ENCODE measurements around the gene C20orf202.
A peak's percentile ranks its signal among the peaks of the same experiment; 100 is the strongest.
"Not testable (repeated sequence)": the region's sequence is repeated elsewhere in the genome, so short reads cannot be mapped to it uniquely, and the experiment has no call there.

Gene C20orf202

DNA sequence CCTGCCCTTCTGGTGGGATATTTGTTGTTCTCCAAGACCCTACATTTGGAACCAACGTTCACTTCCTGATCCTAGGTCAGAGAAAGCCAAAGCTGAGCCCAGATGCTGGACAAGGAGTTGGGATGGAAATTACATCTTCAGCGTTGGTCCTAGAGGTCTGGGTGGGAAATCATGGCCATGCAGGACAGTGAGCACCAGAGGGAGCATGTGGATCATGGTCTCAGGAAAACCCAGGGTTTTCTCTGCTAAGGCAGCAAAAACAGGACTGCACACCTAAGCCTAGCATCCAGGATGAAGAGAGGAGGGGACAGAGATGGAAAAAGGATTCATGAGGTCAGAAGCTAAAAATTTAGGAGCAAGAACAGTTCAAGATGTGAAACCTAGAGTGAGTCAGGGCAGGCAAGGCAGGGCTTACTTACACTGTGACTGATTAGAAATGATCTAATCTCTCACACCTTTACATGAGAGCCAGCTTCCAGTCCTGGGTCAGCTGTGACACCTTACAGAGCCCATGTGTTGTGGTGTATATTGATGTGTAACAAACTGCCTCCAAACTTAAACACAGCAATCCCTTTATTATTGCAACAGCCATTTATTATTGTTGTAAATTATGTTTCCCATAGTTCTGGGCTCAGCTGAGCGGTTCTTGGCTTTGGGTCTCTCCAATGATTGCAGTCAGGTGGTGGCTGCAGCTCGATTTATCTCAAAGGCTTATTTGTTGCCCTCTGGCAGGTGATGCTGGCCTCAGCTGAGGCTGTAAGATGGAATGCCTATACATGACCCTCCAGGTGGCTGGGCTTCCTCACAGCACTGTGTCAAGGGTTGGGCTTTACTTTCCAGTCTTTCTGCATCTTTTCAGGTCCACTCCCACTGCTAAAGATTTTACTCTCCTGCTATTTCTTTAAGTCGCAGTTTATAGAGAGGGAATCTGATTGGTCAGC lies 6.5 kb downstream of the C20orf202 start:
- no peak for DNase-seq

GRCh38 chr20:1210501-1210900 lies 7.2 kb downstream of the C20orf202 start:
- no peak for DNase-seq

GRCh38 chr20:1212023-1212422 lies 8.8 kb downstream of the C20orf202 start:
- DNase-seq, result no peak

- DNase-seq, result peak; percentile 11 to 81 (median 43)
Observed at GRCh38 chr20:1212607-1213396, 9.5 kb downstream of the C20orf202 start.

- DNase-seq, result no peak
Observed at GRCh38 chr20:1214838-1215261, 11.6 kb downstream of the C20orf202 start.

GRCh38 chr20:1215386-1216170 lies 12.3 kb downstream of the C20orf202 start:
- DNase-seq, result peak in 2 of 5 experiments; percentile 35 to 40

GRCh38 chr20:1216527-1217427 lies 13.5 kb downstream of the C20orf202 start:
- DNase-seq, result not testable (repeated sequence)

GRCh38 chr20:1222750-1223149 lies 19.5 kb downstream of the C20orf202 start:
- not testable (repeated sequence) for DNase-seq

DNA sequence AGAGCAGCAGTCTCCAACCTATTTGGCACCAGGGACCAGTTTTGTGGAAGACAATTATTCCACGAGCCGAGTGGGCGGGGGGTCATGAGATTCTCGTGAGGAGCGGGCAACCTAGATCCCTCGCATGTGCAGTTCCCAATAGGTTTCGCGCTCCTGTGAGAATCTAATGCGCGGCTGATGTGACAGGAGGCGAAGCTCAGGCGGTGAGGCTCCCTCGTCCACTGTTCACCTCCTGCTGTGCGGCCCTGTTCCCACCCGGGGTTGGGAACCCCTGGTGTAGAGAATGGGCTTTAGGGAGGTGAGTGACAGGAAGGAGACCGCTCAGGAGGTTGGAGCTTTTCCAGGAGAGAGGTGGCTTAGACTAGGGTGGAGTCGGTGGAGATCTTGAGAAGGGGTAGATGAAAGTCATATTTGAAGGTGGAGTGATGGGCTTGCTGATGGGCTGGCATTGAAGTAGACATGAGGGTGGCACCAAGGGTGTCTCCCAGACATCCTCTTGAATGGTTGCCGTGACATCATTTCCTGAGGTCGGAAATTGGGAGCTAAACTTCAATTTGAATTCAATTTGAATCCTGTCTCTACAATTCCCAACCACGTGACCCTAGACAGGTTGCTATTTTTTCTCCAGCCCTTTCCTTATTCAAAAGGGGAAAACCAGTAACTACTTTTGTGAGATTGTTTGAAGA lies 21.1 kb downstream of the C20orf202 start:
- DNase-seq, result no peak

GRCh38 chr20:1225263-1225782 lies 22.1 kb downstream of the C20orf202 start:
- DNase-seq, result no peak

DNA sequence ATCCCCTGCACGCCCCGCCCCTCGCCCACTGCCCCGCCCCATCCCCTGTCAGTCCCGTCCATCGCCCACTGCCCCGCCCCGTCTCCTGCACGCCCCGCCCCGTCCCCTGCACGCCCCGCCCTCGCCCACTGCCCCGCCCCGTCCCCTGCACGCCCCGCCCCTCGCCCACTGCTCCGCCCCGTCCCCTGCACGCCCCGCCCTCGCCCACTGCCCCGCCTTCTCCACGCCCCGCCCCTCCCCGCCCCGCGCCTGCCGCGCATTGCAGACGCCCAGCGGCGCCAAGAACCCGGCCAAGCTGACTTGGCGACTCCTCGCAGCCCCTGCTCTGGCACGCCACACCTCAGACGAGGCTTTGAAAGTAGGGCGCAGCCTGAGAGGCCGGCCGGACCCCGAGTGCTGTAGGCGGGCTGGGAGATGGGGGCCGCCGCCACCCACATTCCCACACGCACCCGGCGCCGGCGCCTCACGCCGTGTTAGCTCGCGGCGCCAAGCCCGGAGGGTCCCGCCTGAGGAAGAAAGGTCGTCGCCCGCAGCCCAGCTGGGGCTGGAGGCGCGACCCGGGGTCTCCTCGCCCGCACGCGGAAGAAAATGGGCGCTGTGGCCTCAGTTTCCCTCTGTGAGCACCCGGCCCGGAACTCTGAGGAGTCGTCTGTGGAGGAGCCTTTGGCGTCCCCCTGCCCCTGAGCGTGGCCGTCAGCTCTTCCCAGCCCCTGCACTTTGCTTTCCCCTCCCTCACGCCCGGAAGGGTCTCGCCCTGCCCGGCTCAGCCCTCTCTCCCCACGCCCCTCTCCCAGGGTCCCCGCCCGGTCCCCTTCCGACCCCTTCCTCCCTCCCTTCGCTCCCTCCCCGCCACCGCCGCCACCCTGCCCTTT lies 22.8 kb downstream of the C20orf202 start, which contains the start of gene RAD21L1:
Gene RAD21L1, plus strand, starts transcription at position 262 of the 872 bp plus-strand sequence. CDS start 2,410 bp downstream, outside the sequence.
- DNase-seq, result peak; percentile 48 to 79 (median 74)

GRCh38 chr20:1229541-1229940 lies 26.3 kb downstream of the C20orf202 start:
- no peak for DNase-seq

DNA sequence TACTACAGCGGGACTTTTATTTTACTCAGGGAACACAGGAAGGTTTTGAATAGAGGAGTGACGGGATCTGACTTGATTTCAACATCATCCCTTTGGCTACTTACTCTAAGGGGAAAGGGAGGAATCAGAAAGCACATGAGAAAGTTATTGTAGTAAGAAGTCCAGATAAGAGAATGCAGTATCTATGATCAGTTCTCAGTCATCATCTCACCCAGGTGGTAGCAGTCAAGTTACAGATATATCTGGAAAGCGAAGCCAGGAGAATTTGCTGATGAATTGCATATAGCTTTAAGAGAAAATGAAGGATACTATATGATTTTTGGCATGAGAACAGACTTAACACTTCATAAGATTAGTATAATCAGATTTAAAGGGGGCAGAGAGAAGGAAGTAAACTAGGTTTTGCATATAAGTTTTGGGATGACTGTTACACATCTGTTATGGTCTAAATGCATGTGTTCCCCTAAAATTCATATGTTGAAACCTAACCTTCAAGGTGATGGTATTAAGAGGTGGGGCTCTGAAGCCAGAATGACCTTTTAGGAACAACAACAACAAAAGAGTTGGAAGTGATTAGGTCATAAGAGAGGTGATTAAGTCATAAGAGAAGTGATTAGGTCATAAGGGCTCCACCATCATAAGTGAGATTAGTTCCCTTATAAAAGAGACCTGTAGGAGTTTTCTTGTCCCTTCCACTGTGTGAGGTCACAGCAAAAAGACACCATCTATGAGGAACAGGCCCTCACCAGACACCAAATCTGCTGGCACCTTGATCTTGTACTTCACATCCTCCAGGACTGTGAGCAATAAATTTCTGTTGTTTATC lies 29.2 kb downstream of the C20orf202 start:
- no peak for DNase-seq

DNA sequence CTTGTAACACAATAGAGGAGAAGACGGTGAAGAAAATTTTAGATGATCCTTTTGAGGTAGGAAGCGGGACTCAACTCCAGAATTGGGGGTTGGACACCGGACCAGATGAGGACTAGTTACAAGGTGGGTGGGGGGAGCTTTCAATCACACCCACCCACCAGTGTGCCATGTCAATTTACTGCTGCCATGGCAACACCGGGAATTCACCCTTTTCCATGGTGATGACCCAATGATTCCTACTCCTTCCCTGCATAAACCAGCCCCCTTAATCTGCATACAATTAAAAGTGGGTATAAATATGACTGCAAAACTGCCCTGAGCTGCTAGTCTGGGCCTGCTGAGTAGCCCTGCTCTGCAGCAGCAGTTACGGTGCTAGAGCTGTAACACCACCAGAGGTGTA lies 37.3 kb downstream of the C20orf202 start:
- DNase-seq, result no peak

GRCh38 chr20:1241456-1241855 lies 38.2 kb downstream of the C20orf202 start:
- no peak for DNase-seq

GRCh38 chr20:1242099-1242498 lies 38.8 kb downstream of the C20orf202 start:
- DNase-seq, result no peak

GRCh38 chr20:1242530-1242929 lies 39.3 kb downstream of the C20orf202 start:
- DNase-seq, result peak in 1 of 5 experiments; percentile 32

DNA sequence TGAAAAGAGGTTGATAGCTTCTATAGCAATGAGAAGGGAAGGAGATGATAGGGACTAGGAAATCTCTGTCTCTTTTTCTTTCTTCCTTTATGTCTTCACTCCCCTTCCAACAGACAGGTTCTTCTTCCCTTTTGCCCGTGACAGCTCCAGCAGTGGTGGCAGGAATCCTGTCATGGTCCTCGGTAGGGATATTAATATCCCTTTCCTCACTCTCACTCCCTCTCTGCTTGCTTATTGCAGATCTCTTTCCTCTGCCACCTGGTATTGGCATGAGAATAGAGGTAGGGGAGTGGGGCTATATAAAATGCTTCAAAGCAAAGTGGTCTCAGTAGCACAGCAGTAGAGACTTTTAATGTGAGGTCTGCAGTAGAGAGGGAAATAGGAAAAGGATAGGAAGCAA lies 42.3 kb downstream of the C20orf202 start:
- DNase-seq, result no peak

GRCh38 chr20:1247689-1248088 lies 44.4 kb downstream of the C20orf202 start:
- no peak for DNase-seq

Data from T-helper 2 cell (primary cell).